HG02798 (cell line): ENCODE results near the gene FCHSD2.
"Not testable (repeated sequence)": the region's sequence is repeated elsewhere in the genome, so short reads cannot be mapped to it uniquely, and the experiment has no call there.

Source experiments
- ATAC-seq: cut with Tn5 transposase; IDR thresholded peaks from one replicate; pipeline ENCODE4 v1.9.1; 2021; ENCODE audit warnings: mild to moderate bottlenecking; ENCODE audit not compliant: unreplicated experiment, poor library complexity

The FCHSD2 gene

GRCh38 chr11:72812967-72813739 lies 329.0 kb downstream of the FCHSD2 start:
- ATAC-seq = peak; percentile 26

GRCh38 chr11:72812604-72812966 lies 329.5 kb downstream of the FCHSD2 start:
- ATAC-seq = no peak

- ATAC-seq = not testable (repeated sequence)
These were observed 330.4 kb downstream of the FCHSD2 start for GRCh38 chr11:72811686-72812085.

- no peak for ATAC-seq
These were observed 333.8 kb downstream of the FCHSD2 start for GRCh38 chr11:72808331-72808798.

- ATAC-seq = no peak
These were observed 334.3 kb downstream of the FCHSD2 start for GRCh38 chr11:72807792-72808191.

GRCh38 chr11:72807021-72807693 lies 335.0 kb downstream of the FCHSD2 start:
- no peak for ATAC-seq

- not testable (repeated sequence) for ATAC-seq
These were observed 335.7 kb downstream of the FCHSD2 start for GRCh38 chr11:72806378-72806777.

- ATAC-seq = no peak
These were observed 336.9 kb downstream of the FCHSD2 start for GRCh38 chr11:72805216-72805615.

GRCh38 chr11:72802822-72803221 lies 339.3 kb downstream of the FCHSD2 start:
- ATAC-seq = no peak

GRCh38 chr11:72799441-72799840 lies 342.7 kb downstream of the FCHSD2 start:
- ATAC-seq = no peak

GRCh38 chr11:72798361-72798760 lies 343.8 kb downstream of the FCHSD2 start:
- no peak for ATAC-seq

- peak; percentile 94 for ATAC-seq
These were observed 348.4 kb downstream of the FCHSD2 start, which contains the start of gene STARD10 for GRCh38 chr11:72793425-72794367. STARD10 (minus strand) TSS chr11:72794047; CDS start chr11:72781181, 12,866 bp downstream.

GRCh38 chr11:72793076-72793424 lies 349.1 kb downstream of the FCHSD2 start:
- ATAC-seq = no peak

GRCh38 chr11:72792437-72793021 lies 349.6 kb downstream of the FCHSD2 start:
- ATAC-seq = no peak

- not testable (repeated sequence) for ATAC-seq
These were observed 350.9 kb downstream of the FCHSD2 start for GRCh38 chr11:72791228-72791627.

GRCh38 chr11:72789493-72790131 lies 352.5 kb downstream of the FCHSD2 start:
- no peak for ATAC-seq

- no peak for ATAC-seq
These were observed 353.9 kb downstream of the FCHSD2 start for GRCh38 chr11:72788241-72788640.

GRCh38 chr11:72787216-72788104 lies 354.7 kb downstream of the FCHSD2 start:
- ATAC-seq = peak; percentile 56
